K562 (cell line): ENCODE data around the gene MAK. TPM values are rescaled to one million over a fixed set of nuclear protein-coding genes. Genes with fewer than 3 reads are reported as not detected.
A peak's percentile ranks its signal among the peaks of the same experiment; 100 is the strongest.

Source experiments
- ARHGAP35 ChIP-seq: fragments of 450-650 bp; IDR thresholded peaks from 2 replicates; pipeline ENCODE4 v1.6.1; 2018; ENCODE audit not compliant: partially characterized antibody
- BCL6 ChIP-seq: fragments of 250-450 bp; sonication (Bioruptor Pico); IDR thresholded peaks from 2 replicates; pipeline ENCODE4 v1.4.0; 2020
- BRD9 ChIP-seq: fragments of 450-650 bp; IDR thresholded peaks from 2 replicates; pipeline ENCODE4 v1.6.1; 2018; ENCODE audit warnings: low read depth; ENCODE audit not compliant: partially characterized antibody
- CHD7 ChIP-seq: fragments of 200-600 bp; sonication (generic); IDR thresholded peaks from one replicate; pipeline ENCODE4 v1.6.1; 2012; ENCODE audit warnings: mild to moderate bottlenecking, low read depth, low read length, inconsistent platforms
- DEAF1 ChIP-seq: fragments of 450-650 bp; formaldehyde crosslinking; IDR thresholded peaks from 2 replicates; pipeline ENCODE4 v1.4.0; 2020; ENCODE audit warnings: mild to moderate bottlenecking, moderate library complexity
- KDM5B ChIP-seq: fragments of 200-600 bp; sonication (generic); IDR thresholded peaks from 2 replicates; pipeline ENCODE4 v1.6.1; 2012; ENCODE audit warnings: low read depth, mild to moderate bottlenecking, moderate library complexity, low read length, control low read depth, inconsistent platforms; ENCODE audit not compliant: insufficient replicate concordance
- L3MBTL2 ChIP-seq: fragments of 450-650 bp; IDR thresholded peaks from 2 replicates; pipeline ENCODE4 v1.6.1; 2016; ENCODE audit warnings: mild to moderate bottlenecking, moderate library complexity
- PKNOX1 ChIP-seq: fragments of 450-650 bp; IDR thresholded peaks from 2 replicates; pipeline ENCODE4 v1.6.1; 2016
- SMARCA4 ChIP-seq: fragments of 450-650 bp; IDR thresholded peaks from 2 replicates; pipeline ENCODE4 v1.6.1; 2016
- ZFP91 ChIP-seq: sonication (generic); formaldehyde crosslinking; IDR thresholded peaks from 2 replicates; pipeline ENCODE4 v1.8.0; 2022; ENCODE audit warnings: mild to moderate bottlenecking, missing genetic modification reagents
- ZNF134 ChIP-seq: fragments of 250-450 bp; sonication (Bioruptor Pico); conservative IDR thresholded peaks from 2 replicates; pipeline ENCODE4 v1.4.0; 2020
- ZNF696 ChIP-seq: fragments of 250-450 bp; sonication (Bioruptor Pico); conservative IDR thresholded peaks from 2 replicates; pipeline ENCODE4 v1.4.0; 2020; ENCODE audit warnings: mild to moderate bottlenecking, moderate library complexity
- polyA plus RNA-seq, 8 experiments: library from polyadenylated mRNA; depleted of rRNA in 4 of 8; stranded (reverse) in 5 of 8; unstranded in 3 of 8; fragments of >200 nt; fragmentation: Nextera tagmentation in 2 of 8; fragmentation: Illumina TruSeq in 1 of 8; extraction: Ambion mirVana in 2 of 8; extraction: Trizol in 1 of 8; gene quantifications; 2 replicates each; pipeline versions ENCODE4 v1.2.1 to v1.2.3, GENCODE V29; 2011 to 2014; ENCODE audit warnings: inconsistent platforms in 1 of 8, missing spikeins in 1 of 8
- total RNA-seq, 7 experiments: library from RNA; depleted of rRNA in 6 of 7; stranded (reverse); fragments of >200 nt in 6 of 7; fragmentation: Illumina TruSeq in 2 of 7; extraction: Trizol in 2 of 7; gene quantifications; 2 replicates each; pipeline versions ENCODE4 v1.2.1 to v1.2.3, GENCODE V29; 2011 to 2021; ENCODE audit warnings: low replicate concordance in 1 of 7

MAK gene
- total and polyA plus RNA-seq, 9 of the 15 experiments (the other 6 are each of a cell fraction or from before 2014, with no cell fraction given) = 0.25 to 1.1 (median 0.53) TPM

DNA sequence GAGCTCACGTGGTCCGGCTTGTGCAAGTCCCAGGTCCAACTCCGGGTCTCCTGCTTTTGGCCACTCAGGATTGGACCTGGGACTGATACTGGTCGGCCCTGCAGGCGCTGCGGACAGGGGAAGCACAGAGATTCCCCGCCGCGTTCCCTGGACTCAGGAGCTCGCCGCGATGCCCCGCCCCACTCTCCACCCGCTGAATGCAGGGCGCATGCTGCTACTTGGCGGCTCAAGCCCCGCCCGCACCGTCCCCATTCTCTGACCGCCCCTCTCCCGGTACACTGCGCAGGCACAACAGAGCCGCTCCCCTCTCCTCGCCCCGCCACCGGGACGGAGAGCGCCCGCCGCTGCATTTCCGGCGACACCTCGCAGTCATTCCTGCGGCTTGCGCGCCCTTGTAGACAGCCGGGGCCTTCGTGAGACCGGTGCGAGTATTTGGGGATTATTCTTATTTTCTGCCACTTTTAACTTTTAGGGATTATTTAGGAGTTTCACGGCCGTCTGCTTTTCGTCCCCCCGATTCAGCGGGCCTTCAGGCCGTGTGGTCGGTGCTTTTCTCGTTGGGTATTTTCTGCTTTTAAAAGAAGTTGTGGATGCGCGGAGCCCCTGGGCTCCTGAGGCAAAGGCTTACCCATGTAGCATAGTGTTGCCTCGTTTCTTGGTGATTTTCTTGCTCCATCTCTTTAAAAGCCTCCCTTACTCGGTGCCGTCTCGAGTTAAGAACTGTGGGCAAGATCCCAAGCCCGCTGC lies 115.3 kb downstream of the MAK start, which contains the start of gene TMEM14C (continued):
- TF ChIP-seq L3MBTL2 (peak; percentile 86), SMARCA4 (0 out of 2 replicates have a peak, but pooled peaks have one; percentile 44), PKNOX1 (peak; percentile 27; the same call in 1 of the 2 replicates), BRD9 (peak; percentile 75), ARHGAP35 (no peak), ZFP91 (no peak), ZNF134 (CRISPR knock-in tag) (no peak), KDM5B (peak; percentile 89), DEAF1 (CRISPR knock-in tag) (no peak), BCL6 (CRISPR knock-in tag) (no peak), CHD7 (no peak), ZNF696 (CRISPR knock-in tag) (no peak)
